Astrocyte (in vitro differentiated cells and primary cell): ENCODE results near the gene SLC9A5.

Experiments used
- CTCF ChIP-seq: IDR thresholded peaks from 2 replicates; pipeline ENCODE4 v1.5.1; 2011; ENCODE audit warnings: low read depth, mild to moderate bottlenecking, inconsistent platforms, low read length, moderate library complexity; ENCODE audit not compliant: insufficient read depth
- EZH2 ChIP-seq: IDR thresholded peaks from 2 replicates; pipeline ENCODE4 v1.6.1; 2012; ENCODE audit warnings: mild to moderate bottlenecking, low read length, inconsistent platforms; ENCODE audit not compliant: insufficient read depth

GRCh38 chr16:67312719-67313118 is 63.9 kb downstream of the SLC9A5 start:
- TF ChIP-seq CTCF, result no peak
- no peak for TF ChIP-seq EZH2
